Memory B cell (primary cell): ENCODE results near the gene BUD23.

Experiments
- ATAC-seq: fragments of 150-1000 bp; cut with Tn5 transposase; 2 replicates; pipeline ENCODE4 v1.10.0; 2021; ENCODE audit warnings: low read depth, mild to moderate bottlenecking, moderate library complexity
- DNase-seq, 2 donors: peaks; one replicate each; pipeline ENCODE4 v3.0.0; 2022; ENCODE audit warnings: low spot score in 2 of 2
- H3K27ac Mint-ChIP-seq: one replicate; pipeline ENCODE4 v1.8.0; 2022; ENCODE audit warnings: mild to moderate bottlenecking, moderate library complexity, mixed read lengths
- H3K27me3 Mint-ChIP-seq: one replicate; pipeline ENCODE4 v1.8.0; 2022; ENCODE audit warnings: mixed read lengths
- H3K36me3 Mint-ChIP-seq: one replicate; pipeline ENCODE4 v1.8.0; 2022; ENCODE audit warnings: mild to moderate bottlenecking, mixed read lengths
- H3K4me1 Mint-ChIP-seq: one replicate; pipeline ENCODE4 v1.8.0; 2022; ENCODE audit warnings: mixed read lengths
- H3K4me3 Mint-ChIP-seq: one replicate; pipeline ENCODE4 v1.8.0; 2022; ENCODE audit warnings: mild to moderate bottlenecking, moderate library complexity, mixed read lengths
- H3K9me3 Mint-ChIP-seq: one replicate; pipeline ENCODE4 v1.8.0; 2022; ENCODE audit warnings: mixed read lengths

Gene BUD23

GRCh38 chr7:73742338-73742752 is 58.9 kb downstream of the BUD23 start:
- Mint-ChIP-seq H3K27me3 (no peaks in the 10 kb centered on the region), H3K36me3 (no peaks in the 10 kb centered on the region), H3K9me3 (no peaks in the 10 kb centered on the region), H3K4me3 (peak overlapping the region; percentile 24), H3K27ac (peak overlapping the region; percentile 87), H3K4me1 (peaks cover 19% of the 10 kb centered on the region)
- ATAC-seq (no peak), DNase-seq (no peak)

GRCh38 chr7:73742753-73743641 is 59.6 kb downstream of the BUD23 start:
- peak overlapping the region; percentile 87 for H3K27ac Mint-ChIP-seq
- peak; percentile 39 to 61 for DNase-seq
- peak; percentile 31 for ATAC-seq
- no peaks in the 10 kb centered on the region for H3K9me3 Mint-ChIP-seq
- H3K4me3 Mint-ChIP-seq, result peak overlapping the region; percentile 24
- H3K27me3 Mint-ChIP-seq, result no peaks in the 10 kb centered on the region
- peaks cover 17% of the 10 kb centered on the region for H3K4me1 Mint-ChIP-seq
- no peaks in the 10 kb centered on the region for H3K36me3 Mint-ChIP-seq

GRCh38 chr7:73746378-73746777 is 63.0 kb downstream of the BUD23 start:
- Mint-ChIP-seq H3K36me3 (no peaks in the 10 kb centered on the region), H3K4me3 (no peak overlapping the region), H3K27ac (no peak overlapping the region), H3K27me3 (peaks cover 3% of the 10 kb centered on the region), H3K9me3 (no peaks in the 10 kb centered on the region), H3K4me1 (peaks cover 17% of the 10 kb centered on the region)
- no peak for DNase-seq
- ATAC-seq, result no peak
